Choroid plexus epithelial cell (primary cell): ENCODE data around the gene FDX2.

ENCODE experiments used
- DNase-seq: peaks from one replicate; pipeline ENCODE4 v3.0.0-alpha.2; 2010; ENCODE audit warnings: low read depth
- H3K4me3 ChIP-seq: 2 replicates; pipeline ENCODE4 v1.5.1; 2011; ENCODE audit warnings: low read depth, mild to moderate bottlenecking, control low read depth, low read length, moderate library complexity
- CTCF ChIP-seq: conservative IDR thresholded peaks from 2 replicates; pipeline ENCODE4 v1.5.1; 2011; ENCODE audit warnings: low read depth, mild to moderate bottlenecking, control low read depth, inconsistent platforms, low read length, moderate library complexity

Gene FDX2

GRCh38 chr19:10332965-10333757, 17.3 kb upstream of the FDX2 start, which contains the start of gene RAVER1:
RAVER1 (minus strand) TSS chr19:10333529; CDS start chr19:10333507, 22 bp downstream.
- DNase-seq, result peak; percentile 99
- no peak for TF ChIP-seq CTCF
- H3K4me3 ChIP-seq, result peak within 1 kb of the TSS; percentile 72

GRCh38 chr19:10332158-10332964, 16.5 kb upstream of the FDX2 start:
- no peak for DNase-seq
- TF ChIP-seq CTCF, result peak; percentile 28
- peak overlapping the region; percentile 72 for H3K4me3 ChIP-seq

GRCh38 chr19:10329555-10329954, 13.7 kb upstream of the FDX2 start:
- DNase-seq, result no peak
- H3K4me3 ChIP-seq, result no peak overlapping the region
- no peak for TF ChIP-seq CTCF

- no peak for TF ChIP-seq CTCF
- no peak overlapping the region for H3K4me3 ChIP-seq
- no peak for DNase-seq
These were observed 13.0 kb upstream of the FDX2 start for GRCh38 chr19:10328558-10329429.

GRCh38 chr19:10327793-10328192, 12.0 kb upstream of the FDX2 start:
- DNase-seq, result no peak
- H3K4me3 ChIP-seq, result no peak overlapping the region
- no peak for TF ChIP-seq CTCF

GRCh38 chr19:10325732-10326131, 9.9 kb upstream of the FDX2 start:
- DNase-seq, result no peak
- no peak for TF ChIP-seq CTCF
- H3K4me3 ChIP-seq, result no peak overlapping the region
